GM10266 (cell line): ENCODE measurements around the gene DRGX.

Source experiments
- DNase-seq: peaks from one replicate; pipeline ENCODE4 v3.0.0; 2012; ENCODE audit errors: extremely low spot score
- TF ChIP-seq, protein P1 (sequence below): IDR thresholded peaks from 2 replicates; pipeline ENCODE4 v1.5.1; 2012; ENCODE audit warnings: mild to moderate bottlenecking, low read depth; ENCODE audit not compliant: control insufficient read depth, insufficient read depth; ENCODE audit errors: missing control alignments

The DRGX gene

DNA sequence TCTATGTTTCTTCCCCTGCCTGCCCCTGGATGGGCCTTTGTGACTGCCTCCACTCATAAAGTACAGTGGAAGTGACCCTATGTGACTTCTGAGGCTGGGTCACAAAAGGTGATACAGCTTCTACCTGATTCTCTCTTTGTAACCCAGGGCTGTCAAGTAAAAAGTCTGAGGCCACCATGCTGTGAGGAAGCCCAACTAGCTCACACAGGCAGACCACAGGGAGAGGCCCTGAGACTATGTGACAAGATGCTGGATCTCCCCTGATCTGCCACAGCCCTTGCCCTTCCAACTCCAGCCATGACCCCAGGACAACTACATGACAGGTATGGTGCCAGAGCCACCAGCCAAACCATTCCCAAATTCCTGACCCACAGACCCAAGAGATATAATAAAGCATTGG is 45.8 kb downstream of the DRGX start:
- TF ChIP-seq, protein P1, sequence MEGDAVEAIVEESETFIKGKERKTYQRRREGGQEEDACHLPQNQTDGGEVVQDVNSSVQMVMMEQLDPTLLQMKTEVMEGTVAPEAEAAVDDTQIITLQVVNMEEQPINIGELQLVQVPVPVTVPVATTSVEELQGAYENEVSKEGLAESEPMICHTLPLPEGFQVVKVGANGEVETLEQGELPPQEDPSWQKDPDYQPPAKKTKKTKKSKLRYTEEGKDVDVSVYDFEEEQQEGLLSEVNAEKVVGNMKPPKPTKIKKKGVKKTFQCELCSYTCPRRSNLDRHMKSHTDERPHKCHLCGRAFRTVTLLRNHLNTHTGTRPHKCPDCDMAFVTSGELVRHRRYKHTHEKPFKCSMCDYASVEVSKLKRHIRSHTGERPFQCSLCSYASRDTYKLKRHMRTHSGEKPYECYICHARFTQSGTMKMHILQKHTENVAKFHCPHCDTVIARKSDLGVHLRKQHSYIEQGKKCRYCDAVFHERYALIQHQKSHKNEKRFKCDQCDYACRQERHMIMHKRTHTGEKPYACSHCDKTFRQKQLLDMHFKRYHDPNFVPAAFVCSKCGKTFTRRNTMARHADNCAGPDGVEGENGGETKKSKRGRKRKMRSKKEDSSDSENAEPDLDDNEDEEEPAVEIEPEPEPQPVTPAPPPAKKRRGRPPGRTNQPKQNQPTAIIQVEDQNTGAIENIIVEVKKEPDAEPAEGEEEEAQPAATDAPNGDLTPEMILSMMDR = no peak
- no peak for DNase-seq

DNA sequence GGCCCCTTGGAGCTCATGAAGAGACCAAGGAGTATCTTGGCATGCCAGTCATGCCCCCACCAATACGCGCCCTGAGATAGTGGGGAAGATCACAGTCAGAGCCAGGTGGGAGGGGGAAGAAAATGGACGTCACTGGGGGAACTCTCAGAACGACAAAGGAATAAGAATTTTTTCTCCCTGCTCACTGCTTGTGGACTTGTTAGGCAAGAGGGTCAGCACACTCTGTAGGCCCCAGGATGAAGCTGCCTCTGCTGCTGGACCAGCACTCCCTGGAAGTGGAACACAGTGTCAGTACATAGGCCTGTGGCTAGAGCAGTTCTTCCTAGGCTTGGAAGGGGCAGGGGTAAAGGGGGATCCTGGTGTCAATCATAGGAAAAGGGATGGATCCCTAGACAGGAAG is 46.5 kb downstream of the DRGX start:
- no peak for DNase-seq
- TF ChIP-seq, protein P1 = no peak

DNA sequence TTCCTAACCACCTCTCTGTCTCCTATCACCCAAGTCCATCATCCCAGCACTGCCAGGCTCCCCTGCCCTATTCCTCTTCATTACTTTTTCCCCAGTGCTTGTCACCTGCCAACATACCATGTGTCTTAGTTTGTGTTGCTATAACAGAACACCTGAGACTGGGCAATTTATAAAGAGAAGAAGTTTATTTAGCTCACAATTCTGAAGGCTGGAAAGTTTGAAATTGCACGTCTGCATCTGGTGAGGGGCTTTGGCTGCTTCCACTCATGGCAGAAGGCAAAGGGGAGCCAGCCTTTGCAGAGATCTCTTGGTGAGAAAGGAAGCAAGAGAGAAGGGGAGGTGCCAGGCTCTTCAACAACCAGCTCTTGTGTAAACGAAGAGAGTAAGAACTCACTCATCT is 47.3 kb downstream of the DRGX start:
- TF ChIP-seq, protein P1 = no peak
- no peak for DNase-seq

DNA sequence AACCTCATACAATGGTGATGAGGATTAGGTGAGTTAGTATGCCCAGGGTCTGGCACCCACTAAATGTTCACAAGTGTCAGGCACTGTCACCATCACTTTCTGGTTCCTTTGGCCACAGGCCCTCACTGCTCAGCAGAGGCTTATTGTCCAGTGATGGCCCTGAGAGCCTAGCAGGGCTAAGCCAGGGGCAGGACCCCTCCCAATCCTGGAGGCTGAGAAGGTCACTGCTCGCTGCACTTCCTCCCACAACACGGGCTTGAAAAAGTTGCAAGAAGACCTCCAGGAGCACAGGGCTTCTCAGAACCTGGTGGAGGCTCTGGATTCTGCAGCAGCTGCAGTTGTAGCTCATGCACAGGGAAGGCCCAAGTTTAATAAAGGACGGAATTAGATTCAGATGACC is 48.1 kb downstream of the DRGX start:
- DNase-seq = no peak
- TF ChIP-seq, protein P1 = no peak

DNA sequence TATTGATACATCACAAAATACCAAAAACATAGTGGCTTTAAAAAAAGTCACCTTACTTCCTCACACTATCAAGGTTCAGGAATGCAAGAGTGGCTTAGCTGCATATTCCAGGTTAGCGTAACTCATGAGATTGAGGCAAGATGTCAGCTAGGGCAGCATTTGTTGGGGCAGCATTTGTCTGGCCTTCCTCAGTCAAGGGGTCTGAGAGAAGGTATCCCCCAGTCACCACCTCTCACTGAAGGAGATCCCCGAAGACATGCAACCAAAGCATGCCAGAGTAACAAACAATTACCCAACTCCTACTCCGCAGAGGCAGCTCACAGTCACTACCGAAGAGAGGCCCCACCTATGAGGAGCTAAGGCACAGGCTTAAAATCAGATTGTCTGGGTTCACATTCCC is 48.5 kb downstream of the DRGX start:
- no peak for DNase-seq
- TF ChIP-seq, protein P1 = no peak

DNA sequence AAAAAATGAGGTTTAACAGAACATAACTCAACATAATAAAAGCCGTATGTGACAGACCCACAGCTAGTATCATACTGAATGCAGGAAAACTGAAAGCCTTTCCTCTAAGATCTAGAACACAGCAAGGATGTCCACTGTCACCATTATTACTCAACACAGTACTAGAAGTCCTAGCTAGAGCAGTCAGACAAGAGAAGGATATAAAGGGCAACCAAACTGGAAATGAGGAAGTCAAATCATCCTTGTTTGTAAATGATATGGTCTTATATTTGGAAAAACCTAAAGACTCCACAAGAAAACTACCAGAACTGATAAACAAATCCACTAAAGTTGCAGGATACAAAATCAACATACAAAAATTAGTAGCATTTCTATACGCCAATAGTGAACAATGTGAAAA is 51.0 kb downstream of the DRGX start:
- no peak for DNase-seq
- TF ChIP-seq, protein P1 = no peak

DNA sequence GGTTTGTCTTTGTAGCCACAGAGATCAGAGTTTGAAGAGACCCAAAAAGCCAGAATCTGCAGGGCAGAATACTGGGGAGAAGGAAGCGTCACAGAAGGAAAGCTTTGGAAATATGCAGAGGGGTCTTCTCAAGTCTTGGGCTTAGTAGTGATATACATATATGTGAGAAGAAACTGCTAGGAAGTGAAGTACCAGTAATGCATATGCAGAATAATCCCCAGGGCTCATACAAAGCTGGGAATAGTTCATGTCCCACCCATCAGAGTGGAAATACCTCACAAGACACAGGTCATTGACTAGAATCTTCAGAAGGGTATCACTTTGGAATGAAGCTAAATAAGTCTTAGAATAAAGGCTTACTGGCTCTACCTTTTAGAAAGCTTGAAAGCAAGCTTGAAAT is 57.3 kb downstream of the DRGX start:
- DNase-seq = no peak
- TF ChIP-seq, protein P1 = no peak
